CD14-positive monocyte (primary cell): ENCODE results near the gene RIMS3. TPM values are rescaled to one million over a fixed set of nuclear protein-coding genes. Genes with fewer than 3 reads are reported as not detected.

ENCODE experiments used
- DNase-seq, 3 donors: peaks; one replicate each; pipeline ENCODE4 v3.0.0-alpha.2; 2011 to 2022
- H2AFZ ChIP-seq: 2 replicates; pipeline ENCODE4 v1.6.0; 2012; ENCODE audit warnings: mild to moderate bottlenecking, low read depth, low read length, inconsistent platforms; ENCODE audit not compliant: insufficient read depth, poor library complexity, severe bottlenecking
- H3K27ac ChIP-seq, 2 donors: 1 replicate in 1 of 2; 2 replicates in 1 of 2; pipeline ENCODE4 v1.5.1; 2012 to 2013; ENCODE audit warnings: low read length in 2 of 2, control low read depth in 1 of 2, inconsistent platforms in 1 of 2, low read depth in 1 of 2, mild to moderate bottlenecking in 1 of 2
- H3K27me3 ChIP-seq, 2 donors: one replicate each; pipeline versions ENCODE4 v1.6.0 to v1.6.1; 2011 to 2013; ENCODE audit warnings: low read length in 2 of 2; ENCODE audit not compliant: control insufficient read depth in 2 of 2, insufficient read depth in 2 of 2
- H3K36me3 ChIP-seq, 2 donors: replicated peaks in 1 of 2; 1 replicate in 1 of 2; 2 replicates in 1 of 2; pipeline versions ENCODE4 v1.5.1 to v1.6.1; 2012 to 2013; ENCODE audit warnings: low read length in 2 of 2, control low read depth in 1 of 2, inconsistent platforms in 1 of 2, mild to moderate bottlenecking in 1 of 2; ENCODE audit not compliant: insufficient read depth in 2 of 2, control insufficient read depth in 1 of 2
- H3K4me1 ChIP-seq, 2 donors: 1 replicate in 1 of 2; 2 replicates in 1 of 2; pipeline versions ENCODE4 v1.5.1 to v1.6.1; 2012 to 2013; ENCODE audit warnings: low read length in 2 of 2, control low read depth in 1 of 2, inconsistent platforms in 1 of 2, mild to moderate bottlenecking in 1 of 2, moderate library complexity in 1 of 2; ENCODE audit not compliant: insufficient read depth in 2 of 2, control insufficient read depth in 1 of 2
- H3K4me2 ChIP-seq: replicated peaks from 2 replicates; pipeline ENCODE3; 2012; ENCODE audit warnings: low read length, moderate library complexity, mild to moderate bottlenecking; ENCODE audit not compliant: poor library complexity, severe bottlenecking; ENCODE audit errors: extremely low read depth
- H3K4me3 ChIP-seq, 3 experiments: fragments of 200-600 bp in 1 of 3; sonication (generic) in 1 of 3; replicated peaks in 1 of 3; 1 replicate in 2 of 3; 2 replicates in 1 of 3; pipeline ENCODE4 v1.5.1; 2011 to 2013; ENCODE audit warnings: low read length in 3 of 3, mild to moderate bottlenecking in 3 of 3, control low read depth in 2 of 3, low read depth in 2 of 3, inconsistent platforms in 1 of 3, moderate library complexity in 1 of 3
- H3K79me2 ChIP-seq: 2 replicates; pipeline ENCODE4 v1.6.0; 2012; ENCODE audit warnings: mild to moderate bottlenecking, control low read depth, inconsistent platforms, low read length, moderate library complexity; ENCODE audit not compliant: insufficient read depth
- H3K9ac ChIP-seq: 2 replicates; pipeline ENCODE4 v1.6.0; 2017; ENCODE audit warnings: low read length, mild to moderate bottlenecking; ENCODE audit not compliant: insufficient read depth, poor library complexity, severe bottlenecking
- H3K9me3 ChIP-seq, 2 donors: replicated peaks in 1 of 2; 1 replicate in 1 of 2; 2 replicates in 1 of 2; pipeline versions ENCODE4 v1.5.1 to v1.6.1; 2012 to 2013; ENCODE audit warnings: low read length in 2 of 2, control low read depth in 1 of 2; ENCODE audit not compliant: control insufficient read depth in 1 of 2, insufficient read depth in 1 of 2
- H4K20me1 ChIP-seq: 2 replicates; pipeline ENCODE4 v1.6.0; 2012; ENCODE audit warnings: mild to moderate bottlenecking, low read length, control low read depth, moderate library complexity; ENCODE audit not compliant: insufficient read depth
- H3K27ac Mint-ChIP-seq, 7 donors: one replicate each; pipeline ENCODE4 v1.8.0; 2020; ENCODE audit warnings: mild to moderate bottlenecking in 7 of 7, mixed read lengths in 7 of 7, moderate library complexity in 6 of 7, inconsistent platforms in 2 of 7
- H3K27me3 Mint-ChIP-seq, 3 donors: one replicate each; pipeline ENCODE4 v1.8.0; 2021 to 2022; ENCODE audit warnings: low read depth in 3 of 3, mild to moderate bottlenecking in 3 of 3, mixed read lengths in 3 of 3, moderate library complexity in 3 of 3, inconsistent platforms in 1 of 3
- H3K36me3 Mint-ChIP-seq, 2 donors: one replicate each; pipeline ENCODE4 v1.8.0; 2020; ENCODE audit warnings: mixed read lengths in 2 of 2, inconsistent platforms in 1 of 2, mild to moderate bottlenecking in 1 of 2
- H3K4me1 Mint-ChIP-seq: one replicate; pipeline ENCODE4 v1.8.0; 2020; ENCODE audit warnings: mild to moderate bottlenecking, mixed read lengths
- H3K4me3 Mint-ChIP-seq, 2 donors: one replicate each; pipeline ENCODE4 v1.8.0; 2020; ENCODE audit warnings: mild to moderate bottlenecking in 2 of 2, mixed read lengths in 2 of 2, moderate library complexity in 1 of 2
- H3K9me3 Mint-ChIP-seq, 7 donors: one replicate each; pipeline ENCODE4 v1.8.0; 2020 to 2022; ENCODE audit warnings: mixed read lengths in 7 of 7, mild to moderate bottlenecking in 6 of 7, moderate library complexity in 6 of 7, inconsistent platforms in 2 of 7
- WGBS: methylation state at CpG from one replicate; pipeline ENCODE4 v1.1.5; 2013; ENCODE audit warnings: missing lambda C conversion rate; ENCODE audit not compliant: insufficient coverage; 5-methylcytosine and 5-hydroxymethylcytosine counted together
- intact Hi-C, 2 donors: fragments of 100-400 bp; cut with micrococcal nuclease; formaldehyde crosslinking; loops; one replicate each; pipeline versions ENCODE4 v1.15.0 to v1.15.1; 2023
- polyA plus RNA-seq, 3 donors: library from polyadenylated mRNA; depleted of rRNA in 1 of 3; unstranded in 2 of 3; stranded (reverse) in 1 of 3; fragments of 300-500 nt in 2 of 3; fragments of >200 nt in 1 of 3; fragmentation: Illumina TruSeq in 2 of 3; gene quantifications; 1 replicate in 2 of 3; 2 replicates in 1 of 3; pipeline ENCODE4 v1.2.3, GENCODE V29; 2012 to 2021
- TF ChIP-seq, protein P1 (sequence below): fragments of 200-600 bp; IDR thresholded peaks from one replicate; pipeline ENCODE4 v1.8.0; 2022; ENCODE audit warnings: antibody characterized with exemption, mild to moderate bottlenecking

The RIMS3 gene
- polyA plus RNA-seq, 3 donors: 0.15 to 1.0 (median 0.26) TPM

- Histone ChIP-seq H3K27me3 (no peaks in the 10 kb centered on the region), H3K9ac (no peak overlapping the region), H3K27ac (no peak overlapping the region), H3K4me3 (no peak overlapping the region), H3K4me2 (no peak overlapping the region), H4K20me1 (peaks cover 15% of the 10 kb centered on the region), H3K9me3 (no peaks in the 10 kb centered on the region), H3K36me3 (peaks cover 2 to 19% of the 10 kb centered on the region in 2 donors), H3K79me2 (peaks cover 14% of the 10 kb centered on the region), H3K4me1 (no peaks in the 10 kb centered on the region), H2AFZ (no peak overlapping the region)
- no peak for DNase-seq
- Mint-ChIP-seq H3K27me3 (no peaks in the 10 kb centered on the region), H3K4me1 (peaks cover 3% of the 10 kb centered on the region), H3K9me3 (peaks cover 0 to 10% (median 4%) of the 10 kb centered on the region in 7 donors), H3K36me3 (peaks cover 17 to 25% of the 10 kb centered on the region in 2 donors), H3K27ac (no peak overlapping the region), H3K4me3 (no peak overlapping the region)
- TF ChIP-seq, protein P1, sequence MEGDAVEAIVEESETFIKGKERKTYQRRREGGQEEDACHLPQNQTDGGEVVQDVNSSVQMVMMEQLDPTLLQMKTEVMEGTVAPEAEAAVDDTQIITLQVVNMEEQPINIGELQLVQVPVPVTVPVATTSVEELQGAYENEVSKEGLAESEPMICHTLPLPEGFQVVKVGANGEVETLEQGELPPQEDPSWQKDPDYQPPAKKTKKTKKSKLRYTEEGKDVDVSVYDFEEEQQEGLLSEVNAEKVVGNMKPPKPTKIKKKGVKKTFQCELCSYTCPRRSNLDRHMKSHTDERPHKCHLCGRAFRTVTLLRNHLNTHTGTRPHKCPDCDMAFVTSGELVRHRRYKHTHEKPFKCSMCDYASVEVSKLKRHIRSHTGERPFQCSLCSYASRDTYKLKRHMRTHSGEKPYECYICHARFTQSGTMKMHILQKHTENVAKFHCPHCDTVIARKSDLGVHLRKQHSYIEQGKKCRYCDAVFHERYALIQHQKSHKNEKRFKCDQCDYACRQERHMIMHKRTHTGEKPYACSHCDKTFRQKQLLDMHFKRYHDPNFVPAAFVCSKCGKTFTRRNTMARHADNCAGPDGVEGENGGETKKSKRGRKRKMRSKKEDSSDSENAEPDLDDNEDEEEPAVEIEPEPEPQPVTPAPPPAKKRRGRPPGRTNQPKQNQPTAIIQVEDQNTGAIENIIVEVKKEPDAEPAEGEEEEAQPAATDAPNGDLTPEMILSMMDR: no peak
- intact Hi-C loops: no loop called here
- 67% methylated on average over 3 of the region's 3 CpGs for WGBS
Observed at GRCh38 chr1:40684669-40685068, 19.2 kb upstream of the RIMS3 start.

- Histone ChIP-seq H3K79me2 (no peaks in the 10 kb centered on the region), H3K27ac (no peak overlapping the region), H4K20me1 (no peaks in the 10 kb centered on the region), H3K36me3 (no peaks in the 10 kb centered on the region), H3K4me2 (no peak overlapping the region), H3K4me3 (no peak overlapping the region), H2AFZ (no peak overlapping the region), H3K4me1 (no peaks in the 10 kb centered on the region), H3K9ac (no peak overlapping the region), H3K27me3 (no peaks in the 10 kb centered on the region), H3K9me3 (no peaks in the 10 kb centered on the region)
- DNase-seq: no peak
- H3K27me3 Mint-ChIP-seq: peaks cover 2 to 10% (median 3%) of the 10 kb centered on the region in 3 donors
- no peak overlapping the region for H3K4me3 Mint-ChIP-seq
- TF ChIP-seq, protein P1: no peak
- no peak overlapping the region for H3K27ac Mint-ChIP-seq
- intact Hi-C loops: loop anchor here in 1 of 2 donors (5.0 to 10.0 kb wide), 2 partner anchors 43 to 85 kb away; no protein-coding TSS in a partner anchor
- WGBS: no CpG with 5 or more reads among the region's 2 CpGs
- peaks cover 0 to 7% (median 0%) of the 10 kb centered on the region in 7 donors for H3K9me3 Mint-ChIP-seq
- no peaks in the 10 kb centered on the region for H3K4me1 Mint-ChIP-seq
- H3K36me3 Mint-ChIP-seq: no peaks in the 10 kb centered on the region
Observed at GRCh38 chr1:40679165-40679953, 13.9 kb upstream of the RIMS3 start.
